Right ventricle myocardium inferior (tissue), 1 donor: Measurements from ENCODE around the gene TMC5. TPM values are rescaled to one million over a fixed set of nuclear protein-coding genes. Genes with fewer than 3 reads are reported as not detected.

Experiments used
- ATAC-seq: fragments of 200-7000 bp; cut with Tn5 transposase; one replicate; pipeline ENCODE4 v1.9.1; 2020; ENCODE audit warnings: mild to moderate bottlenecking, moderate library complexity
- DNase-seq: peaks from one replicate; pipeline ENCODE4 v3.0.0; 2021; ENCODE audit errors: missing footprints
- intact Hi-C: fragments of 100-400 bp; cut with DNase I; formaldehyde crosslinking; loops from one replicate; pipeline ENCODE4 v1.11.0; 2022
- total RNA-seq: library from RNA; stranded (reverse); fragmentation: NEBNext Ultra II Directional; extraction: Animal tissue kit (Norgen Biotek cat#: 25700); gene quantifications from one replicate; pipeline ENCODE4 v1.2.1, GENCODE V29; 2021
- donor health status: DM: no; HTN: yes; CAD: no; lungs with severe emphysema.

TMC5 gene
- total RNA-seq, 1 donor from 2014 or later, result not detected

GRCh38 chr16:19443659-19444058, 26.0 kb downstream of the TMC5 start:
- DNase-seq (no peak), ATAC-seq (no peak)
- intact Hi-C loops, result no loop called here

GRCh38 chr16:19446300-19446846, 28.7 kb downstream of the TMC5 start:
- ATAC-seq, result no peak
- intact Hi-C loops, result no loop called here
- DNase-seq, result no peak

- ATAC-seq, result no peak
- no peak for DNase-seq
- intact Hi-C loops, result no loop called here
Observed at GRCh38 chr16:19446886-19447285, 29.2 kb downstream of the TMC5 start.

GRCh38 chr16:19450186-19450585, 32.5 kb downstream of the TMC5 start:
- DNase-seq, result no peak
- intact Hi-C loops, result no loop called here
- ATAC-seq, result no peak

- no peak for ATAC-seq
- intact Hi-C loops, result no loop called here
- no peak for DNase-seq
Observed at GRCh38 chr16:19458722-19459379, 41.2 kb downstream of the TMC5 start.

GRCh38 chr16:19460397-19460796, 42.7 kb downstream of the TMC5 start:
- intact Hi-C loops, result no loop called here
- ATAC-seq (no peak), DNase-seq (no peak)

- no peak for DNase-seq
- no peak for ATAC-seq
- intact Hi-C loops, result no loop called here
Observed at GRCh38 chr16:19463468-19464315, 46.0 kb downstream of the TMC5 start.

- intact Hi-C loops, result no loop called here
- ATAC-seq (no peak), DNase-seq (no peak)
Observed at GRCh38 chr16:19468300-19468699, 50.6 kb downstream of the TMC5 start.

GRCh38 chr16:19472482-19472881, 54.8 kb downstream of the TMC5 start:
- intact Hi-C loops, result no loop called here
- no peak for ATAC-seq
- no peak for DNase-seq

GRCh38 chr16:19474617-19475016, 56.9 kb downstream of the TMC5 start:
- ATAC-seq (no peak), DNase-seq (no peak)
- intact Hi-C loops, result no loop called here

GRCh38 chr16:19478505-19478904, 60.8 kb downstream of the TMC5 start:
- intact Hi-C loops, result no loop called here
- ATAC-seq (no peak), DNase-seq (no peak)

GRCh38 chr16:19479302-19479721, 61.6 kb downstream of the TMC5 start:
- intact Hi-C loops, result no loop called here
- ATAC-seq (no peak), DNase-seq (no peak)

GRCh38 chr16:19481296-19481695, 63.6 kb downstream of the TMC5 start:
- intact Hi-C loops, result no loop called here
- DNase-seq (no peak), ATAC-seq (no peak)

- DNase-seq (no peak), ATAC-seq (no peak)
- intact Hi-C loops, result no loop called here
Observed at GRCh38 chr16:19481769-19482168, 64.1 kb downstream of the TMC5 start.

GRCh38 chr16:19482291-19482690, 64.6 kb downstream of the TMC5 start:
- DNase-seq, result no peak
- intact Hi-C loops, result no loop called here
- no peak for ATAC-seq

- no peak for ATAC-seq
- intact Hi-C loops, result no loop called here
- no peak for DNase-seq
Observed at GRCh38 chr16:19484096-19484495, 66.4 kb downstream of the TMC5 start.

GRCh38 chr16:19485611-19486010, 67.9 kb downstream of the TMC5 start:
- intact Hi-C loops, result no loop called here
- DNase-seq (no peak), ATAC-seq (no peak)

GRCh38 chr16:19486051-19486450, 68.4 kb downstream of the TMC5 start:
- DNase-seq (no peak), ATAC-seq (no peak)
- intact Hi-C loops, result no loop called here

GRCh38 chr16:19486750-19487325, 69.2 kb downstream of the TMC5 start:
- intact Hi-C loops, result no loop called here
- no peak for ATAC-seq

GRCh38 chr16:19488213-19488640, 70.5 kb downstream of the TMC5 start:
- intact Hi-C loops, result no loop called here
- DNase-seq, result no peak
- ATAC-seq, result no peak

More at GRCh38 chr16:19486750-19487325, 69.2 kb downstream of the TMC5 start:
- DNase-seq, result no peak
